Ishikawa (cell line): ENCODE data around the gene ICOS.

Source experiments
- CEBPB ChIP-seq: IDR thresholded peaks from 2 replicates; pipeline ENCODE4 v1.6.1; 2012
- CREB1 ChIP-seq: IDR thresholded peaks from 2 replicates; pipeline ENCODE4 v1.6.1; 2012; ENCODE audit warnings: low read depth
- EGR1 ChIP-seq: IDR thresholded peaks from 2 replicates; pipeline ENCODE4 v1.6.1; 2012
- EP300 ChIP-seq: IDR thresholded peaks from 2 replicates; pipeline ENCODE4 v1.6.1; 2012; ENCODE audit warnings: borderline replicate concordance
- FOXM1 ChIP-seq: IDR thresholded peaks from 2 replicates; pipeline ENCODE4 v1.6.1; 2012; ENCODE audit warnings: low read depth, borderline replicate concordance
- NFIC ChIP-seq: IDR thresholded peaks from 2 replicates; pipeline ENCODE4 v1.6.1; 2012
- RAD21 ChIP-seq: IDR thresholded peaks from 2 replicates; pipeline ENCODE4 v1.6.1; 2012; ENCODE audit warnings: low read depth
- TAF1 ChIP-seq: IDR thresholded peaks from 2 replicates; pipeline ENCODE4 v1.6.1; 2012; ENCODE audit warnings: low read depth, mild to moderate bottlenecking
- TCF12 ChIP-seq: IDR thresholded peaks from 2 replicates; pipeline ENCODE4 v1.6.1; 2012; ENCODE audit warnings: low read depth
- TEAD4 ChIP-seq: IDR thresholded peaks from 2 replicates; pipeline ENCODE4 v1.6.1; 2012
- YY1 ChIP-seq: IDR thresholded peaks from 2 replicates; pipeline ENCODE4 v1.6.1; 2012; ENCODE audit warnings: low read depth
- ZBTB7A ChIP-seq: IDR thresholded peaks from 2 replicates; pipeline ENCODE4 v1.6.1; 2012; ENCODE audit warnings: low read depth
- TF ChIP-seq, protein P1 (sequence below): IDR thresholded peaks from 2 replicates; pipeline ENCODE4 v1.6.1; 2012
- TF ChIP-seq, protein P2 (sequence below): IDR thresholded peaks from 2 replicates; pipeline ENCODE4 v1.6.1; 2012
- TF ChIP-seq, protein P3 (sequence below): IDR thresholded peaks from 2 replicates; pipeline ENCODE4 v1.6.1; 2012; ENCODE audit warnings: low read depth, mild to moderate bottlenecking

ICOS gene

DNA sequence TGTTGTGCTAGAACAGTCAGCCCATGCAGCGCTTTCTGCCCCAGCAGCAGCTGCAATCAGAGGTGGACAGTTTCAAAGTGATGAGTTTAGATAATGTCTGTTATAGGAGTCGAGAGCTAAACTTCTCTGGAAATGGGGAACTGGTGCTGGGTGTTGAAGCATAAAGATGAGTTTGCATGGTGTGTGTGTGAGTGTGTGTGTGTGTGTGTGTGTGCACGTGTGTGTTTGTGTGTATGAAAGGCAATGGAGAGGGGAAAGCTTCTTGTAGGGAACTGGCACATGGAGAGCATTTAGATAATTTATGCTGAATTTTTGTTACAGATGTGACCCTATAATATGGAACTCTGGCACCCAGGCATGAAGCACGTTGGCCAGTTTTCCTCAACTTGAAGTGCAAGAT, 22.7 kb downstream of the ICOS start:
- TF ChIP-seq, protein P1, sequence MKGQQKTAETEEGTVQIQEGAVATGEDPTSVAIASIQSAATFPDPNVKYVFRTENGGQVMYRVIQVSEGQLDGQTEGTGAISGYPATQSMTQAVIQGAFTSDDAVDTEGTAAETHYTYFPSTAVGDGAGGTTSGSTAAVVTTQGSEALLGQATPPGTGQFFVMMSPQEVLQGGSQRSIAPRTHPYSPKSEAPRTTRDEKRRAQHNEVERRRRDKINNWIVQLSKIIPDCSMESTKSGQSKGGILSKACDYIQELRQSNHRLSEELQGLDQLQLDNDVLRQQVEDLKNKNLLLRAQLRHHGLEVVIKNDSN, result no peak
- no peak for TF ChIP-seq CEBPB
- TF ChIP-seq EGR1, result no peak
- TF ChIP-seq TCF12, result no peak
- TF ChIP-seq, protein P2, sequence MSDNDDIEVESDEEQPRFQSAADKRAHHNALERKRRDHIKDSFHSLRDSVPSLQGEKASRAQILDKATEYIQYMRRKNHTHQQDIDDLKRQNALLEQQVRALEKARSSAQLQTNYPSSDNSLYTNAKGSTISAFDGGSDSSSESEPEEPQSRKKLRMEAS, result no peak
- TF ChIP-seq RAD21, result no peak
- no peak for TF ChIP-seq FOXM1
- TF ChIP-seq TEAD4, result no peak
- no peak for TF ChIP-seq ZBTB7A
- no peak for TF ChIP-seq CREB1
- TF ChIP-seq NFIC, result no peak
- no peak for TF ChIP-seq EP300
- no peak for TF ChIP-seq YY1
- TF ChIP-seq TAF1, result no peak
- TF ChIP-seq, protein P3, sequence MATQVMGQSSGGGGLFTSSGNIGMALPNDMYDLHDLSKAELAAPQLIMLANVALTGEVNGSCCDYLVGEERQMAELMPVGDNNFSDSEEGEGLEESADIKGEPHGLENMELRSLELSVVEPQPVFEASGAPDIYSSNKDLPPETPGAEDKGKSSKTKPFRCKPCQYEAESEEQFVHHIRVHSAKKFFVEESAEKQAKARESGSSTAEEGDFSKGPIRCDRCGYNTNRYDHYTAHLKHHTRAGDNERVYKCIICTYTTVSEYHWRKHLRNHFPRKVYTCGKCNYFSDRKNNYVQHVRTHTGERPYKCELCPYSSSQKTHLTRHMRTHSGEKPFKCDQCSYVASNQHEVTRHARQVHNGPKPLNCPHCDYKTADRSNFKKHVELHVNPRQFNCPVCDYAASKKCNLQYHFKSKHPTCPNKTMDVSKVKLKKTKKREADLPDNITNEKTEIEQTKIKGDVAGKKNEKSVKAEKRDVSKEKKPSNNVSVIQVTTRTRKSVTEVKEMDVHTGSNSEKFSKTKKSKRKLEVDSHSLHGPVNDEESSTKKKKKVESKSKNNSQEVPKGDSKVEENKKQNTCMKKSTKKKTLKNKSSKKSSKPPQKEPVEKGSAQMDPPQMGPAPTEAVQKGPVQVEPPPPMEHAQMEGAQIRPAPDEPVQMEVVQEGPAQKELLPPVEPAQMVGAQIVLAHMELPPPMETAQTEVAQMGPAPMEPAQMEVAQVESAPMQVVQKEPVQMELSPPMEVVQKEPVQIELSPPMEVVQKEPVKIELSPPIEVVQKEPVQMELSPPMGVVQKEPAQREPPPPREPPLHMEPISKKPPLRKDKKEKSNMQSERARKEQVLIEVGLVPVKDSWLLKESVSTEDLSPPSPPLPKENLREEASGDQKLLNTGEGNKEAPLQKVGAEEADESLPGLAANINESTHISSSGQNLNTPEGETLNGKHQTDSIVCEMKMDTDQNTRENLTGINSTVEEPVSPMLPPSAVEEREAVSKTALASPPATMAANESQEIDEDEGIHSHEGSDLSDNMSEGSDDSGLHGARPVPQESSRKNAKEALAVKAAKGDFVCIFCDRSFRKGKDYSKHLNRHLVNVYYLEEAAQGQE, result no peak

DNA sequence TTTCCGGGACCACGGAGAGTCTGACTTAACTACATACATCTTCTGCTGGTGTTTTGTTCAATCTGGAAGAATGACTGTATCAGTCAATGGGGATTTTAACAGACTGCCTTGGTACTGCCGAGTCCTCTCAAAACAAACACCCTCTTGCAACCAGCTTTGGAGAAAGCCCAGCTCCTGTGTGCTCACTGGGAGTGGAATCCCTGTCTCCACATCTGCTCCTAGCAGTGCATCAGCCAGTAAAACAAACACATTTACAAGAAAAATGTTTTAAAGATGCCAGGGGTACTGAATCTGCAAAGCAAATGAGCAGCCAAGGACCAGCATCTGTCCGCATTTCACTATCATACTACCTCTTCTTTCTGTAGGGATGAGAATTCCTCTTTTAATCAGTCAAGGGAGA, 23.1 kb downstream of the ICOS start:
- TF ChIP-seq, protein P1, result no peak
- no peak for TF ChIP-seq CREB1
- TF ChIP-seq, protein P2, result no peak
- TF ChIP-seq TEAD4, result no peak
- no peak for TF ChIP-seq ZBTB7A
- no peak for TF ChIP-seq EGR1
- TF ChIP-seq FOXM1, result no peak
- no peak for TF ChIP-seq TAF1
- no peak for TF ChIP-seq EP300

DNA sequence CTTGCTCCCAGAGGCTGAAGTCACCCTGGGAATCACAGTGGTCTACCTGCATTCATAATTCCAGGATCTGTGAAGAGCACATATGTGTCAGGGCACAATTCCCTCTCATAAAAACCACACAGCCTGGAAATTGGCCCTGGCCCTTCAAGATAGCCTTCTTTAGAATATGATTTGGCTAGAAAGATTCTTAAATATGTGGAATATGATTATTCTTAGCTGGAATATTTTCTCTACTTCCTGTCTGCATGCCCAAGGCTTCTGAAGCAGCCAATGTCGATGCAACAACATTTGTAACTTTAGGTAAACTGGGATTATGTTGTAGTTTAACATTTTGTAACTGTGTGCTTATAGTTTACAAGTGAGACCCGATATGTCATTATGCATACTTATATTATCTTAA, 24.2 kb downstream of the ICOS start:
- TF ChIP-seq FOXM1, result no peak
- TF ChIP-seq NFIC, result no peak
- no peak for TF ChIP-seq YY1
- no peak for TF ChIP-seq TAF1
- TF ChIP-seq RAD21, result no peak
- TF ChIP-seq, protein P3, result no peak

DNA sequence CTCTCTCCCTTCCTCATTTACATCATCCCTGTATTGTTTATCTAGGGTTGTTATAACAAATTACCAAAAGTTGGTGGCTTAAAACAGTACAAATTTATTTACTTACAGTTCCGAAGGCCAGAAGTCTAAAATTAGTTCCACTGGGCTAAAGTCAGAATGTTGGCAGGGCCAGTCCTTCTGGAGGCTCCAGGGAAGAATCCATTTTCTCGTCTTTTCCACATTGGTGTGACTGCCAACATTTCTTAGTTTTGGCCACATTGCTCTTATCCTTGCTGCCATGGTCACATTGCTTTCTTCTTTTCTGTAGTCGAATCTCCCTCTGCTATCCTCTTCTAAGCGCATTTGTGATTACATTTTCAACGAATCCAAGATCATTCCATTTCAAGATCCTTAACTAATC, 34.7 kb downstream of the ICOS start:
- TF ChIP-seq CREB1 (no peak), RAD21 (no peak), YY1 (no peak), EGR1 (no peak), TAF1 (no peak), TEAD4 (no peak), FOXM1 (no peak), TCF12 (no peak), EP300 (no peak), NFIC (no peak), CEBPB (no peak), ZBTB7A (no peak)
- TF ChIP-seq, protein P1, result no peak
- TF ChIP-seq, protein P3, result no peak
- TF ChIP-seq, protein P2, result no peak
